ENCODE data around the gene ARFGAP1. TPM values are rescaled to one million over a fixed set of nuclear protein-coding genes. Genes with fewer than 3 reads are reported as not detected.

The ARFGAP1 gene
- total and polyA plus RNA-seq, 10 of the 15 experiments (the other 5 are each of a cell fraction or from before 2014, with no cell fraction given): 0.45 to 79.9 (median 30.8) TPM

DNA sequence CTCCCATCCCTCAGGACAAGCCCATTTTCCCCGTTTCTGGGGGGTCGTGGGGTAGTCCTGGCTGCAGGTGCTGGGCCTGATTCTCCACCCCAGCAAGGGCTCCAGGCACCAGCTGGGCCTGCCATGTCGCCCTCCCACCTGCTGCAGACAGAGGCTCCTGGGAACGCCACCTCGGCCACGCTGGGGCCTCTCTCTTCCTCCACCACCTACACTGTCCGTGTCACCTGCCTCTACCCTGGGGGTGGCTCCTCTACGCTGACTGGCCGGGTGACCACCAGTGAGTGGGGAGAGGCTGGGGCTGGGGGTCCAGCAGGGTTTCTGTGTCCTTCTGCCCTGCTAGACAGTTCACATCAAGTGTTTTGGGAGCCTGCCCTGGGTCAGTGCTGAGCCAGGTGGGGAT, 39.7 kb downstream of the ARFGAP1 start (continued):
- TF ChIP-seq CBX5 (IDR thresholded peaks at IDR 0.05; ENCODE audit: low read depth) (no peak), SP1 (IDR thresholded peaks at IDR 0.05; ENCODE audit: low read depth, low read length) (no peak), CREB1 (IDR thresholded peaks at IDR 0.05; ENCODE audit: low read depth) (no peak), TCF12 (IDR thresholded peaks at IDR 0.05; ENCODE audit: low read depth, low read length) (no peak)

DNA sequence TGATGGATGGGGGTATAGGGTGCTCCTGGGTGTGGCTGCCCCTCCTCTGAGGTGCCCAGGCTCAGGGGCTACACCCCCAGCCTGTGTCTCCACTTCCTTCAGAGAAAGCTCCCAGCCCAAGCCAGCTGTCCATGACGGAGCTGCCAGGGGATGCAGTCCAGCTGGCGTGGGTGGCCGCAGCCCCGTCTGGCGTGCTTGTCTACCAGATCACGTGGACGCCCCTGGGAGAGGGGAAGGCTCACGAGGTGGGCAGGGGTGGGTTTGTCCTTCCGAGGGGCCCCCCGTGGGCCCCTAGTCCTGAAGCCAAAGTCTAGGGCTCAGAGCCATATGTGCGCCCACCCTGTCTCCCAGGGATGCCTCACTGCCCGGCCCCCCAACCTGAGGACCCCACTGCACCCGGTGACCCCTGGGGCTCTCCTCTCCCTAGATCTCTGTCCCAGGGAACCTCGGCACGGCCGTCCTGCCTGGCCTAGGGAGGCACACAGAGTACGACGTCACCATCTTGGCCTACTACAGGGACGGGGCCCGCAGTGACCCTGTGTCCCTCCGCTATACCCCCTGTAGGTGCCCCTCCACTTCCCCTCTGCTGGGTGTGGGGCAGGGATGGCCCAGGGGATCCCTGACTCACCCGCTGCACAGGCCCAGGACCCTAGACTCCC, 40.2 kb downstream of the ARFGAP1 start:
- H3K27me3 ChIP-seq (replicated peaks in 1 of 2; ENCODE audit: control insufficient read depth in 2 of 2, insufficient read depth in 2 of 2, low read length in 1 of 2): no peaks in the 10 kb centered on the region
- H3K9me3 ChIP-seq (replicated peaks; ENCODE audit: control insufficient read depth, insufficient read depth, low read length): no peaks in the 10 kb centered on the region
- H3K4me3 ChIP-seq: no peak overlapping the region
- H3K9ac ChIP-seq (ENCODE audit: control insufficient read depth, insufficient read depth, low read length): no peak overlapping the region
- DNase-seq (ENCODE audit: low read depth, low spot score) (no peak), FAIRE-seq (no peak), ATAC-seq (no peak)
- no peaks in the 10 kb centered on the region for H3K36me3 ChIP-seq (ENCODE audit: control insufficient read depth in 2 of 2, insufficient read depth in 2 of 2, low read length in 1 of 2)
- CTCF ChIA-PET: interaction anchor here (0.6 kb wide), 1 partner anchor 490 kb away, joined by 3 read pairs; no protein-coding TSS in a partner anchor
- intact Hi-C loops (cut with micrococcal nuclease; ENCODE audit: unreplicated experiment) (no loop called here), in situ Hi-C loops (cut with MboI) (no loop called here)
- POLR2A ChIA-PET: no interaction called here
- no peaks in the 10 kb centered on the region for H3K79me2 ChIP-seq (ENCODE audit: control insufficient read depth, insufficient read depth, low read length)
- H4K20me1 ChIP-seq (ENCODE audit: control insufficient read depth, insufficient read depth): no peaks in the 10 kb centered on the region
- RAD21 ChIA-PET (ENCODE audit: unreplicated experiment): no interaction called here
- H3K27ac ChIP-seq (ENCODE audit: control insufficient read depth, insufficient read depth): no peak overlapping the region
- BruUV-seq (replicated peaks): no TSS peak
- WGBS (ENCODE audit: insufficient coverage, insufficient replicate concordance, low lambda C conversion rate, missing lambda C conversion rate): 28% methylated on average over 22 of the region's 22 CpGs
- no peak overlapping the region for H3K4me2 ChIP-seq (ENCODE audit: control insufficient read depth, insufficient read depth)
- SMC1A ChIA-PET (ENCODE audit: uncharacterized antibody, unreplicated experiment): no interaction called here
- H2AFZ ChIP-seq (ENCODE audit: control insufficient read depth, low read depth, low read length): no peak overlapping the region
- TF ChIP-seq BMI1 (IDR thresholded peaks at IDR 0.05; ENCODE audit: borderline replicate concordance) (no peak), CEBPB (IDR thresholded peaks at IDR 0.05; ENCODE audit: borderline replicate concordance in 1 of 2, low read depth in 2 of 2, low read length in 2 of 2) (no peak), NR2C2 (IDR thresholded peaks at IDR 0.05; ENCODE audit: borderline replicate concordance, control insufficient read depth, insufficient read length, low read depth) (no peak)
- H3K4me1 ChIP-seq (ENCODE audit: control insufficient read depth, insufficient read depth, low read length): no peaks in the 10 kb centered on the region

All from GM12878 (cell line).